Tibial artery (tissue), 4 donors: ENCODE data around the gene MIOS.

Source experiments
- DNase-seq, 2 donors: peaks; one replicate each; pipeline ENCODE4 v3.0.0-alpha.2; 2019
- H3K27ac ChIP-seq, 2 donors: fragments of 200-600 bp; sonication (generic) in 1 of 2; 1 replicate in 1 of 2; 2 replicates in 1 of 2; pipeline ENCODE4 v1.5.1; 2018 to 2019; ENCODE audit warnings: mild to moderate bottlenecking in 1 of 2
- H3K27me3 ChIP-seq, 2 donors: fragments of 200-600 bp; sonication (generic) in 1 of 2; one replicate each; pipeline versions ENCODE4 v1.5.1 to v1.6.0; 2016 to 2019
- H3K36me3 ChIP-seq, 3 donors: fragments of 200-600 bp; sonication (generic) in 2 of 3; one replicate each; pipeline ENCODE4 v1.5.1; 2016 to 2019; ENCODE audit warnings: mild to moderate bottlenecking in 2 of 3
- H3K4me1 ChIP-seq, 4 donors: fragments of 200-600 bp; sonication (generic) in 2 of 4; 1 replicate in 3 of 4; 2 replicates in 1 of 4; pipeline ENCODE4 v1.5.1; 2016 to 2019
- H3K4me3 ChIP-seq, 2 donors: fragments of 200-600 bp; sonication (generic) in 1 of 2; 1 replicate in 1 of 2; 2 replicates in 1 of 2; pipeline ENCODE4 v1.5.1; 2018 to 2019; ENCODE audit warnings: mild to moderate bottlenecking in 2 of 2
- H3K9me3 ChIP-seq, 3 donors: fragments of 200-600 bp; sonication (generic) in 1 of 3; one replicate each; pipeline ENCODE4 v1.5.1; 2016 to 2019
- CTCF ChIP-seq, 2 experiments: fragments of 200-600 bp in 1 of 2; fragments of 450-650 bp in 1 of 2; IDR thresholded peaks; one replicate each; pipeline ENCODE4 v1.5.1; 2017 to 2019; ENCODE audit warnings: antibody characterized with exemption in 2 of 2, mild to moderate bottlenecking in 1 of 2, moderate library complexity in 1 of 2
- intact Hi-C: fragments of 100-400 bp; cut with DNase I; formaldehyde crosslinking; loops from one replicate; pipeline ENCODE4 v1.15.0; 2023; ENCODE audit warnings: low total_unique reads

The MIOS gene

GRCh38 chr7:7542251-7542835 lies 24.3 kb upstream of the MIOS start:
- H3K4me1 ChIP-seq: no peaks in the 10 kb centered on the region

GRCh38 chr7:7548407-7548806 lies 18.3 kb upstream of the MIOS start:
- H3K4me3 ChIP-seq: no peak overlapping the region
- no peak for TF ChIP-seq CTCF (IDR thresholded peaks at IDR 0.05)
- no peak for DNase-seq
- H3K27me3 ChIP-seq: no peaks in the 10 kb centered on the region
- no peaks in the 10 kb centered on the region for H3K4me1 ChIP-seq
- H3K27ac ChIP-seq: no peak overlapping the region
- no peaks in the 10 kb centered on the region for H3K9me3 ChIP-seq
- peaks cover 0 to 10% (median 5%) of the 10 kb centered on the region in 3 donors for H3K36me3 ChIP-seq
- intact Hi-C loops: no loop called here

More at GRCh38 chr7:7542251-7542835, 24.3 kb upstream of the MIOS start:
- intact Hi-C loops: no loop called here
- no peaks in the 10 kb centered on the region for H3K36me3 ChIP-seq
- no peak for TF ChIP-seq CTCF (IDR thresholded peaks at IDR 0.05)
- DNase-seq: no peak
- H3K27ac ChIP-seq: no peak overlapping the region
- H3K27me3 ChIP-seq: no peaks in the 10 kb centered on the region
- H3K9me3 ChIP-seq: no peaks in the 10 kb centered on the region
- H3K4me3 ChIP-seq: no peak overlapping the region

GRCh38 chr7:7550663-7551062 lies 16.0 kb upstream of the MIOS start:
- no peak for TF ChIP-seq CTCF (IDR thresholded peaks at IDR 0.05)
- no peak for DNase-seq
- Histone ChIP-seq H3K27me3 (no peaks in the 10 kb centered on the region), H3K9me3 (no peaks in the 10 kb centered on the region), H3K27ac (no peak overlapping the region), H3K4me1 (peaks cover 0 to 4% (median 0%) of the 10 kb centered on the region in 4 donors), H3K36me3 (peaks cover 0 to 10% (median 5%) of the 10 kb centered on the region in 3 donors), H3K4me3 (no peak overlapping the region)
- intact Hi-C loops: no loop called here

- Histone ChIP-seq H3K36me3 (peaks cover 0 to 10% (median 5%) of the 10 kb centered on the region in 3 donors), H3K4me3 (no peak overlapping the region), H3K4me1 (peaks cover 0 to 4% (median 0%) of the 10 kb centered on the region in 4 donors), H3K9me3 (no peaks in the 10 kb centered on the region), H3K27me3 (no peaks in the 10 kb centered on the region), H3K27ac (no peak overlapping the region)
- TF ChIP-seq CTCF (IDR thresholded peaks at IDR 0.05): no peak
- DNase-seq: no peak
- intact Hi-C loops: no loop called here
Observed at GRCh38 chr7:7552199-7552598, 14.5 kb upstream of the MIOS start.

- Histone ChIP-seq H3K9me3 (no peaks in the 10 kb centered on the region), H3K4me1 (peaks cover 0 to 4% (median 0%) of the 10 kb centered on the region in 4 donors), H3K4me3 (no peak overlapping the region), H3K27me3 (no peaks in the 10 kb centered on the region), H3K36me3 (peaks cover 0 to 10% (median 5%) of the 10 kb centered on the region in 3 donors), H3K27ac (peak overlapping the region in 1 of 2 donors; percentile 56)
- no peak for TF ChIP-seq CTCF (IDR thresholded peaks at IDR 0.05)
- DNase-seq: no peak
- intact Hi-C loops: no loop called here
Observed at GRCh38 chr7:7553386-7553785, 13.3 kb upstream of the MIOS start.
